Spinal cord (tissue), 10 donors: Measurements from ENCODE around the gene DDX17. TPM values are rescaled to one million over a fixed set of nuclear protein-coding genes. Genes with fewer than 3 reads are reported as not detected.

Source experiments
- DNase-seq, 6 donors: peaks; one replicate each; pipeline versions ENCODE4 v3.0.0 to v3.0.0-alpha.2; 2013 to 2015; ENCODE audit warnings: low spot score in 6 of 6, low read depth in 4 of 6
- H3K27ac ChIP-seq: one replicate; pipeline ENCODE4 v1.5.1; 2013; ENCODE audit warnings: low read depth, low read length, control low read depth
- H3K27me3 ChIP-seq: one replicate; pipeline ENCODE4 v1.6.1; 2013; ENCODE audit warnings: low read length; ENCODE audit not compliant: control insufficient read depth, insufficient read depth
- H3K36me3 ChIP-seq: one replicate; pipeline ENCODE4 v1.6.1; 2013; ENCODE audit warnings: low read length; ENCODE audit not compliant: control insufficient read depth, insufficient read depth
- H3K4me1 ChIP-seq: one replicate; pipeline ENCODE4 v1.6.1; 2013; ENCODE audit warnings: low read length; ENCODE audit not compliant: control insufficient read depth, insufficient read depth
- H3K4me3 ChIP-seq: one replicate; pipeline ENCODE4 v1.5.1; 2013; ENCODE audit warnings: low read depth, low read length, control low read depth
- H3K9me3 ChIP-seq: one replicate; pipeline ENCODE4 v1.6.1; 2013; ENCODE audit warnings: low read length; ENCODE audit not compliant: control insufficient read depth, insufficient read depth
- WGBS: methylation state at CpG from one replicate; pipeline ENCODE4 v1.1.5; 2013; ENCODE audit warnings: missing lambda C conversion rate; ENCODE audit not compliant: insufficient coverage; 5-methylcytosine and 5-hydroxymethylcytosine counted together
- polyA plus RNA-seq, 2 donors: library from polyadenylated mRNA; unstranded; fragments of 120-200 nt; gene quantifications; one replicate each; pipeline ENCODE4 v1.2.1, GENCODE V29; 2013; ENCODE audit not compliant: insufficient read length in 2 of 2
- total RNA-seq, 2 donors: library from RNA; depleted of rRNA in 1 of 2; stranded (reverse); fragments of 120-200 nt in 1 of 2; fragments of >200 nt in 1 of 2; gene quantifications; one replicate each; pipeline versions ENCODE4 v1.2.3 to v1.2.4, GENCODE V29; 2013 to 2014
- donor health status: healthy.

Gene DDX17
- total and polyA plus RNA-seq, 4 donors = 546 to 606 (median 578) TPM

GRCh38 chr22:38442967-38443627 lies 63.0 kb downstream of the DDX17 start:
- H3K4me3 ChIP-seq = no peak overlapping the region
- no peaks in the 10 kb centered on the region for H3K9me3 ChIP-seq
- no peak for DNase-seq
- peaks cover 6% of the 10 kb centered on the region for H3K4me1 ChIP-seq
- no peaks in the 10 kb centered on the region for H3K27me3 ChIP-seq
- 65% methylated on average over 13 of the region's 13 CpGs for WGBS
- H3K27ac ChIP-seq = no peak overlapping the region
- no peaks in the 10 kb centered on the region for H3K36me3 ChIP-seq

DNA sequence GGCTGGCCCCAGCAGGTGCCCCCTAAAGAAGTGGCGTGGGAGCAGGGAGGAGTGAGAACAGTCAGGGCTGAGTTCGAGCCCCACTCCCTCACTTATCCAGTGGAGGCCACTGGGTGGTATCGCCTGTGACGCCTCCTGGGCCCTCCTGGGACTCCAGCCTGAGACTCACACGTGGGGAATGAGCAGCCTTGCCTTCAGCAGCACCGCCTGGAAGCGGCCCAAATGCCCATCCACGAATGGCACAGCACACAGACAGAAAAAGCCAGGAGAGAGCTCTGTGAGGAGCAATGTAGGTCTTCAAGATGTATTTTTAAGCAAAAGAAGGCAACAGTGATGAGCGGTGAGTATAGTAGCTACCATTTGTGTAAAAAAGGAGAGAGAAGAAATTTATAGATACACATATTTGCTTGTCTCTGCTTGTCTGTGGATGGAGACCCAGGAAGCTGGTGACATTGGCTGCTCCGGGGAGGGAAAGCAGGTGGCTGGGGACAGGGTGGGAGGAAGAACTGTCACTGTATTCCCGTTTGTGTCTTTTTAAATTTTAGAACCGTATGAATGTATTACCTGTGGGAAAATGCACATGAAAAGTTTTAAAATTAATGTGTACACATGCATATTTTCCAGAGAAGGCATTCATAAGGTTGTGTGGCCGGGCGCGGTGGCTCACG lies 64.4 kb downstream of the DDX17 start:
- 78% methylated on average over 12 of the region's 16 CpGs for WGBS
- Histone ChIP-seq H3K36me3 (no peaks in the 10 kb centered on the region), H3K4me3 (no peak overlapping the region), H3K27ac (no peak overlapping the region), H3K9me3 (no peaks in the 10 kb centered on the region), H3K4me1 (peaks cover 6% of the 10 kb centered on the region), H3K27me3 (no peaks in the 10 kb centered on the region)
- DNase-seq = no peak

DNA sequence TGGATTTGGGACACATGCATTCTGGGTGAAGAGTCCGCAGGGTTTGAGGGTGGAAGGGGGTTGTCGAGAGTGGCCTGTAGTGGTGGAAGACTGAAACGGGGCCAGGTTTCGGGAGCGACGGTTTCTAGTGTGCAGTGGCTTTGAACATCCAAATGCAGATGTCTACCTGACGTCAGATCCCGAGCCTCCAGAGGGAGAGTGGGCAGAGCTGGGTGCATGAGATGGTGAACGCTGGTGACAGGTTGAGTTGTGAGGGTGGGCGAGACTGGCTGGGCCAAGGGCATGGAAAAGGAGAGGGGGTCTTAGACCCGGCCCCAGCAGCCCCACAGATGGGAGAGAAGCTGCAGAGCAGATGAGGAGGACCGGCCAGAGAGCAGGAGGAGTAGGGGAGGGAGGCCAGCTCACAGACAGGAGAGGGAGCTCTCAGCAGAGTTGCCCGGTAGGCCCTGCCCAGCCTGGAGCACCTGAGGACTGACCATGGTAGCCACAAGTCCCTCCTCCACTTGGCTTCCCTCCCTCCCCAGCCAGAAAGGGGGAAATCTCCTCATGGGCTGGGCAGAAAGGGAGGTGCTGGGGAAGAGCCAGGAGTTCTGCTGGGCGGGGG lies 65.3 kb downstream of the DDX17 start:
- no peak for DNase-seq
- H3K9me3 ChIP-seq = no peaks in the 10 kb centered on the region
- H3K36me3 ChIP-seq = no peaks in the 10 kb centered on the region
- H3K4me3 ChIP-seq = no peak overlapping the region
- H3K4me1 ChIP-seq = peaks cover 3% of the 10 kb centered on the region
- 90% methylated on average over 12 of the region's 14 CpGs for WGBS
- no peak overlapping the region for H3K27ac ChIP-seq
- H3K27me3 ChIP-seq = no peaks in the 10 kb centered on the region

DNA sequence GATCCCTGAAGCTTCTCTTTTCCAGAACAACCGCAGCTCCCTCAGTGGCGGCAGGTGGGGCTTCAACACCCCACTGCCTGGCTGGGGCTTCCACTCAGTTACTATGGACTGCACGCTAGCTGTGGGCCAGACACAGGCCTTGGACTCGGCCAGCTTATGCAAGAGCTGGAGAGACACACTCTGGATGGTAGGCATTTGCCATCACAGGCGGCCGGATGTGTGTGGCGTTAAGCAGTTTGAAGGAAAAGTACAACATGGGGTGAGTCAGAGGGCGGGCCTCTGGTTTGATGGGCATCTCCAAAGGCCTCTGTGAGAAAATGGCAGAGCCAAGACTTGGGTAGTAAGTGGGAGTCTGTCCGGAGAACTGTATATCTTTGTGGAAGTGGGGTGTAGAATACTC lies 68.7 kb downstream of the DDX17 start:
- no peak overlapping the region for H3K4me3 ChIP-seq
- no peak for DNase-seq
- H3K27ac ChIP-seq = no peak overlapping the region
- H3K27me3 ChIP-seq = no peaks in the 10 kb centered on the region
- WGBS = 96% methylated on average over 9 of the region's 9 CpGs
- peaks cover 3% of the 10 kb centered on the region for H3K4me1 ChIP-seq
- no peaks in the 10 kb centered on the region for H3K9me3 ChIP-seq
- H3K36me3 ChIP-seq = no peaks in the 10 kb centered on the region

- H3K4me3 ChIP-seq = no peak overlapping the region
- H3K27me3 ChIP-seq = no peaks in the 10 kb centered on the region
- H3K27ac ChIP-seq = no peak overlapping the region
- no peaks in the 10 kb centered on the region for H3K36me3 ChIP-seq
- H3K4me1 ChIP-seq = peaks cover 3% of the 10 kb centered on the region
- WGBS = 81% methylated on average over 14 of the region's 15 CpGs
- H3K9me3 ChIP-seq = no peaks in the 10 kb centered on the region
- DNase-seq = no peak
These were observed 69.3 kb downstream of the DDX17 start for GRCh38 chr22:38436629-38437395.

DNA sequence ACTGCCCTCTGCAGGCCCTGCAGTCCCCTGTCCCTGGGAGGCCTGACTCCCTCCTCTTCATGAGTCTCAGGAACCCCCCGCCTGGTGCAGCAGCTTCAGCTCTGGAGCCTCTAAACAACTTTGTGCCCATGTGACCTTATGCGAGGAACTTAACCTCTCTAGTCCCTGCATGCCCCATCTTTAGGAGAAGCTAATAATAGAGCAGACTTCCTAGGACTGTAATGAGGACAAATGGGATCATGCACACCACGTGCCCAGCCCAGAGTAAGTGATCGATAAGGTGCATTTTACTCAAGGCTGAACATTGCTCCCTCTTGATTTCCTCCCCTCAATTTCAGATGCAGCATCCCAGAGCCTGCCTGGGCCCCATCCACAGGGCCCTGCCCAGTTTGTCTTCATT lies 70.1 kb downstream of the DDX17 start:
- H3K9me3 ChIP-seq = no peaks in the 10 kb centered on the region
- H3K4me3 ChIP-seq = no peak overlapping the region
- no peaks in the 10 kb centered on the region for H3K36me3 ChIP-seq
- H3K4me1 ChIP-seq = no peaks in the 10 kb centered on the region
- no peak overlapping the region for H3K27ac ChIP-seq
- DNase-seq = no peak
- no peaks in the 10 kb centered on the region for H3K27me3 ChIP-seq
- 59% methylated on average over 4 of the region's 4 CpGs for WGBS

- Histone ChIP-seq H3K9me3 (no peaks in the 10 kb centered on the region), H3K4me1 (peaks cover 2% of the 10 kb centered on the region), H3K27ac (no peak overlapping the region), H3K27me3 (no peaks in the 10 kb centered on the region), H3K36me3 (no peaks in the 10 kb centered on the region), H3K4me3 (no peak overlapping the region)
- 84% methylated on average over 4 of the region's 4 CpGs for WGBS
- DNase-seq = no peak
These were observed 71.1 kb downstream of the DDX17 start for GRCh38 chr22:38435010-38435409.

- WGBS = 83% methylated on average over 7 of the region's 8 CpGs
- Histone ChIP-seq H3K4me3 (no peak overlapping the region), H3K9me3 (no peaks in the 10 kb centered on the region), H3K27me3 (no peaks in the 10 kb centered on the region), H3K4me1 (peaks cover 13% of the 10 kb centered on the region), H3K27ac (no peak overlapping the region), H3K36me3 (no peaks in the 10 kb centered on the region)
- no peak for DNase-seq
These were observed 72.2 kb downstream of the DDX17 start for GRCh38 chr22:38433871-38434270.
